Activated CD8-positive, alpha-beta memory T cell treated with anti-CD3 and anti-CD28 coated beads, Interleukin-2, amount 50 U/mL, for 1 hour (primary cell): ENCODE data around the gene TRRAP.

Experiments
- DNase-seq: peaks from one replicate; pipeline ENCODE4 v3.0.0-alpha.2; 2020; ENCODE audit errors: extremely low read depth

Gene TRRAP

DNA sequence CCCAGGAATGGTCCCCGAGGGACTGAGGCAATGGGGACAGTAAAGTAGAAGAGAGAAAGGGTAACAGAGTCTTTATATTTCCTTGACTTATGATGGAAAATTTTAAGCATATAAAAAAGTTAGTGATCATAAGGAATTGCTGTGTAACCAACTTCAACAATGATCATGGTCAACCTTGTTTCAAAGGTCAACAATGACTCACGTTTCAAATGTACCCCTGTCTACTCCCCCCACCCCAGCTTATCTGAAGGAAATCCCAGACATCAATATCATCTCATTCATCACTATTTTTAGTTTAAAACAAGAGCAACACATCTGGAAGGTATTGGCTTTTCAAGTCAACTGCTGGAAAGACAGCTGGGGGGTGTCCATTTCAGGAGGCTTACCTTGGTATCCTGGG lies 172.6 kb downstream of the TRRAP start:
- DNase-seq, result no peak

DNA sequence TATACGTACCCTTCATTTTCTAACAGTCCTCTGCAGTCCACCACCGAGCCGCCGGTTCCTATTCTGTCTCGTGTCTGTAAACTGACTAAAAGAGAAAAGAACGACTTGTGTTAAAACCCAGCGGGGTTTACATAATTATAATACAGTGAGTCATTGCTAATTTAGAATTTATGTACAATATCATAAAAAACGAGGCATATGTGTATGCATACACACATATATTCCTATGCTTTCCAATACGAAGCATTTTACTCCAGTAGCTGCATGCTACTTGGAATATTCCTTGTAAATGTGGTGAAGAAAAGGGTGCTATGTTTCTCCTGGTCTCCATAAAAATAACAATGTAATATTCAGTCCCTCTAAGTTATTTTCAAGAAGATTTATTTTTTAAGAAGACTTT lies 176.4 kb downstream of the TRRAP start:
- DNase-seq, result no peak

DNA sequence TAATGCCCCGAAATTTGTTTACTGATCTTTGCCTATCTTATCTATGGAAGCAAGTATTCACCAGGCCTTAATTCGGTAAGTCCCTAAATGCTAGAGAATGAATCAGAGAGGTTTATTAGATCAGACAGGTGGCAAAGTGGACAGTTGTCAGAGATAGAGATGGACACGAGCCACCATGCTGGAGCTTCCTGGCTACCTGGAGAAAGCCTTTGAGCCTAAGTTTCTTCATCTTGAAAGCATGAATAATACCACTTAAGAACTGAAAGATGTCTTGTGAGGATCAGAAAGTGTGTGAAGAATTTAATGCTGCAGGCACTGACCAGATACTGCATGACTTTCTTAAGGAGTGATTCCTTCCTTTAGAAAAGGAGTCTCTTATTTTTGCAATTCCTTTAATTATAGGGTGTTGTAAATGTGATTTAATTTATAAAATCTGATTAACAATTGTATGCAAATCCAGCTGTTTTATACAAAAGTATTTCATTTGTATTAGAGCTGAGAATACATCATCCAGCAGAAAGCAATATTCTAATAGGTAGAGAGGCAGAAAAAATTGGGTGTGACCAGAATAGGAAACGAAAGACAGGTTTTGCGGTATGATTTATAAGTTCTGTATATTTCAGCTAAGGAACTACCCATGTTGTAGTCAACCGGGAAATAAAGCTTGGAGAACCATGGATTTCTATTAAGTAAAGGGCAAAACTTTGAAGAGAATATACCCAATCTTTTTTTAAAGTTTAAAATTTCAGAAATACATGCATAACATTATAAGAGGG lies 182.9 kb downstream of the TRRAP start:
- DNase-seq, result no peak
